ENCODE results near the gene USP37. TPM values are rescaled to one million over a fixed set of nuclear protein-coding genes. Genes with fewer than 3 reads are reported as not detected.

USP37 gene, protein sequence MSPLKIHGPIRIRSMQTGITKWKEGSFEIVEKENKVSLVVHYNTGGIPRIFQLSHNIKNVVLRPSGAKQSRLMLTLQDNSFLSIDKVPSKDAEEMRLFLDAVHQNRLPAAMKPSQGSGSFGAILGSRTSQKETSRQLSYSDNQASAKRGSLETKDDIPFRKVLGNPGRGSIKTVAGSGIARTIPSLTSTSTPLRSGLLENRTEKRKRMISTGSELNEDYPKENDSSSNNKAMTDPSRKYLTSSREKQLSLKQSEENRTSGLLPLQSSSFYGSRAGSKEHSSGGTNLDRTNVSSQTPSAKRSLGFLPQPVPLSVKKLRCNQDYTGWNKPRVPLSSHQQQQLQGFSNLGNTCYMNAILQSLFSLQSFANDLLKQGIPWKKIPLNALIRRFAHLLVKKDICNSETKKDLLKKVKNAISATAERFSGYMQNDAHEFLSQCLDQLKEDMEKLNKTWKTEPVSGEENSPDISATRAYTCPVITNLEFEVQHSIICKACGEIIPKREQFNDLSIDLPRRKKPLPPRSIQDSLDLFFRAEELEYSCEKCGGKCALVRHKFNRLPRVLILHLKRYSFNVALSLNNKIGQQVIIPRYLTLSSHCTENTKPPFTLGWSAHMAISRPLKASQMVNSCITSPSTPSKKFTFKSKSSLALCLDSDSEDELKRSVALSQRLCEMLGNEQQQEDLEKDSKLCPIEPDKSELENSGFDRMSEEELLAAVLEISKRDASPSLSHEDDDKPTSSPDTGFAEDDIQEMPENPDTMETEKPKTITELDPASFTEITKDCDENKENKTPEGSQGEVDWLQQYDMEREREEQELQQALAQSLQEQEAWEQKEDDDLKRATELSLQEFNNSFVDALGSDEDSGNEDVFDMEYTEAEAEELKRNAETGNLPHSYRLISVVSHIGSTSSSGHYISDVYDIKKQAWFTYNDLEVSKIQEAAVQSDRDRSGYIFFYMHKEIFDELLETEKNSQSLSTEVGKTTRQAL
- 25.5 and 26.4 TPM in 2 replicates for total RNA-seq
- long read RNA-seq, full-length matches to known transcripts, result 3 of 58 reads
- long read RNA-seq, partial matches to known transcripts, result 33 of 58 reads
- long read RNA-seq, other reads (novel, unspliced or antisense), result 22 of 58 reads

- peak; percentile 99 for DNase-seq (ENCODE audit: low spot score, unreplicated experiment)
- peaks cover 5% of the 10 kb centered on the region for H3K36me3 Mint-ChIP-seq (ENCODE audit: insufficient read depth)
- H3K9me3 Mint-ChIP-seq (ENCODE audit: low read depth), result no peaks in the 10 kb centered on the region
- peaks cover 29% of the 10 kb centered on the region for H3K4me1 Mint-ChIP-seq (ENCODE audit: low read depth)
- TF ChIP-seq CTCF (IDR thresholded peaks at IDR 0.05; ENCODE audit: unreplicated experiment), result no peak
- peak within 1 kb of the TSS; percentile 88 for H3K4me3 Mint-ChIP-seq (ENCODE audit: low read depth)
- peak within 1 kb of the TSS; percentile 100 for H3K27ac Mint-ChIP-seq
- H3K27me3 Mint-ChIP-seq, result no peaks in the 10 kb centered on the region
Observed at GRCh38 chr2:218568190-218569037, at the start of gene USP37, which contains the start of gene CNOT9. Gene USP37, minus strand, starts transcription at chr2:218568351. Its CDS starts 9,698 bp downstream, at chr2:218558653. Gene CNOT9, plus strand, starts transcription at chr2:218568839. Its CDS starts 116 bp downstream, at chr2:218568955.

- Mint-ChIP-seq H3K9me3 (ENCODE audit: low read depth) (no peaks in the 10 kb centered on the region), H3K4me1 (ENCODE audit: low read depth) (no peaks in the 10 kb centered on the region), H3K36me3 (ENCODE audit: insufficient read depth) (no peaks in the 10 kb centered on the region), H3K4me3 (ENCODE audit: low read depth) (no peak overlapping the region), H3K27ac (no peak overlapping the region), H3K27me3 (no peaks in the 10 kb centered on the region)
- TF ChIP-seq CTCF (IDR thresholded peaks at IDR 0.05; ENCODE audit: unreplicated experiment), result no peak
- no peak for DNase-seq (ENCODE audit: low spot score, unreplicated experiment)
Observed at GRCh38 chr2:218615868-218616315, 47.7 kb upstream of the USP37 start.

DNA sequence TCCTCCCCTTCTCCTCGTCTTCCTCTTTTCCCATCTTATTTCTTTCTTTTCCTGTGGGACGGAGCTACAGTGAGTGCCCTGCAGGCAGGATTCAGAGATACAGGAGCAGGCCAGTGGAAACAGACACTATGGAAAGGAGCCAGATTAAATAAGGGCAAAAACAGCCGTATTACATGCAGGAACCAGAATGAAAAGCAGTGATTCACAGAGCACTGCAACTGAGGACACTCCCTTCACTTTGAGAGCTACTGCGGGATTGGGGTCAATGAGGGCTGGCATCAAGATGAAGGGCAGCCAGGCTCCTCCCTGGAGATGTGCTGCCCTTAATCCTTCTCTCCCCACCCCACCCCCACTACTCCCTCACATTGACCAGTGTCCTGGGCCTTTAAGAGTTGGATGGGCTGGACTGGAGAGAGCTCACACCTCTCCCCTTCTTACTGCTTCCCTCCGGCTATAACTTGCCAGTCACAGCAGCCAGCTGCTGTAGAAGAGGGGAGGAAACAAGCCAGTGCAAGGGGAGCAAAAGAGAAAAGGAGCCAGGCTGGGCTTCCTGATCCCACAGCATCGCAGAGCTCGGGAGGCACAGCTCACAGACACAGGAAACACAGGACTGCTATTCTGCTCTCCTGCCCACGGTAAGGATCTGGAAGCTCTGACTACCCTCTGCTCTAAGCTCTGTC lies 39.4 kb upstream of the USP37 start, which contains the start of gene PLCD4:
Gene PLCD4, plus strand, starts transcription at position 464 of the 680 bp plus-strand sequence. CDS start 7,841 bp downstream, outside the sequence.
- no peak for DNase-seq (ENCODE audit: low spot score, unreplicated experiment)
- Mint-ChIP-seq H3K27me3 (peaks cover 4% of the 10 kb centered on the region), H3K9me3 (ENCODE audit: low read depth) (no peaks in the 10 kb centered on the region), H3K4me1 (ENCODE audit: low read depth) (no peaks in the 10 kb centered on the region), H3K4me3 (ENCODE audit: low read depth) (no peak within 1 kb of the TSS), H3K36me3 (ENCODE audit: insufficient read depth) (no peaks in the 10 kb centered on the region), H3K27ac (no peak within 1 kb of the TSS)
- no peak for TF ChIP-seq CTCF (IDR thresholded peaks at IDR 0.05; ENCODE audit: unreplicated experiment)

DNA sequence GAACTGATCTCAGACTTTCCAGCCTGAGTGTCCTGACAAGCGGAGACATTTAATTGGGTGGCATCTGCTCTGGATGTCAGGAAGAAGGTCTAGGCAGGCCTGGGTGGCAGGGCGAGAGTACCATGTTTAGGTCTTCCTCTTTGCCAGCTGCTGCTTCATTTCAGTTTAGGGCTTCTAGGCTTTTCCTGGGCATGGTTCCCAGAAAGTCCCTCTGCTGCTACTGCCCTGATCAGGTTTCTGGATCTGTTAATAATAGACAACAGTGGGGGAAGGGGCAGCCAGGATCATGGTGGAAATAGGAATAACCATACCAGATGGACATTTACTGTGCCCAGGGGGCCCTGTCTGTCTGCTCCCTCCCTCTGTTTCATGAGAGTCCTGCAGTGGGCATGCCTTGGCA lies 37.3 kb upstream of the USP37 start:
- no peak overlapping the region for H3K4me3 Mint-ChIP-seq (ENCODE audit: low read depth)
- H3K27me3 Mint-ChIP-seq, result peaks cover 4% of the 10 kb centered on the region
- H3K9me3 Mint-ChIP-seq (ENCODE audit: low read depth), result no peaks in the 10 kb centered on the region
- H3K27ac Mint-ChIP-seq, result no peak overlapping the region
- no peak for DNase-seq (ENCODE audit: low spot score, unreplicated experiment)
- no peaks in the 10 kb centered on the region for H3K4me1 Mint-ChIP-seq (ENCODE audit: low read depth)
- TF ChIP-seq CTCF (IDR thresholded peaks at IDR 0.05; ENCODE audit: unreplicated experiment), result no peak
- no peaks in the 10 kb centered on the region for H3K36me3 Mint-ChIP-seq (ENCODE audit: insufficient read depth)

Data from progenitor cell of endocrine pancreas (in vitro differentiated cells).